Neural cell (in vitro differentiated cells): ENCODE results near the gene SLC10A1. TPM values are rescaled to one million over a fixed set of nuclear protein-coding genes. Genes with fewer than 3 reads are reported as not detected.

Experiments
- H2AFZ ChIP-seq: fragments of 200-600, 300-800 bp; sonication (generic), shearing (Covaris generic); 2 replicates; pipeline ENCODE4 v1.6.0; 2014; ENCODE audit warnings: low read depth, mild to moderate bottlenecking, antibody characterized with exemption, low read length, moderate library complexity
- H3F3A ChIP-seq: fragments of 200-600 bp; shearing (Covaris generic); 2 replicates; pipeline ENCODE4 v1.6.1; 2016; ENCODE audit warnings: mild to moderate bottlenecking, moderate library complexity, mixed read lengths, antibody characterized with exemption, low read length; ENCODE audit not compliant: insufficient read depth, poor library complexity, severe bottlenecking
- H3K27ac ChIP-seq: fragments of 200-600, 300-800 bp; sonication (generic), shearing (Covaris generic); 2 replicates; pipeline ENCODE4 v1.5.1; 2014; ENCODE audit warnings: mild to moderate bottlenecking, low read length, moderate library complexity
- H3K27me3 ChIP-seq: fragments of 300-800, 200-600 bp; sonication (generic), shearing (Covaris generic); 2 replicates; pipeline ENCODE4 v1.6.0; 2014; ENCODE audit warnings: mild to moderate bottlenecking, low read depth, low read length, moderate library complexity; ENCODE audit not compliant: insufficient read depth
- H3K36me3 ChIP-seq: fragments of 300-800, 200-600 bp; sonication (generic), shearing (Covaris generic); 2 replicates; pipeline ENCODE4 v1.5.1; 2014; ENCODE audit warnings: mild to moderate bottlenecking, antibody characterized with exemption, low read length, moderate library complexity; ENCODE audit not compliant: insufficient read depth
- H3K4me2 ChIP-seq: fragments of 300-800, 200-600 bp; sonication (generic), shearing (Covaris generic); 2 replicates; pipeline ENCODE4 v1.6.0; 2014; ENCODE audit warnings: mild to moderate bottlenecking, low read length
- H3K4me3 ChIP-seq: fragments of 300-800, 200-600 bp; sonication (generic), shearing (Covaris generic); 2 replicates; pipeline ENCODE4 v1.5.1; 2014; ENCODE audit warnings: mild to moderate bottlenecking, low read length, moderate library complexity
- H3K79me2 ChIP-seq: fragments of 200-600 bp; shearing (Covaris generic); replicated peaks from 2 replicates; pipeline ENCODE4 v1.6.0; 2014; ENCODE audit warnings: mild to moderate bottlenecking, low read length, moderate library complexity; ENCODE audit not compliant: insufficient read depth
- H3K9ac ChIP-seq: fragments of 300-800, 200-600 bp; sonication (generic), shearing (Covaris generic); 2 replicates; pipeline ENCODE4 v1.6.1; 2016; ENCODE audit warnings: mild to moderate bottlenecking, low read length, mixed read lengths
- H3K9me2 ChIP-seq: fragments of 200-600 bp; shearing (Covaris generic); 2 replicates; pipeline ENCODE4 v1.6.1; 2016; ENCODE audit warnings: mild to moderate bottlenecking, low read length, mixed read lengths; ENCODE audit not compliant: insufficient read depth
- H3K9me3 ChIP-seq: fragments of 200-600, 300-800 bp; sonication (generic), shearing (Covaris generic); 2 replicates; pipeline ENCODE4 v1.6.1; 2016; ENCODE audit warnings: mild to moderate bottlenecking, mixed run types, low read length, moderate library complexity, mixed read lengths
- H4K20me1 ChIP-seq: fragments of 200-600 bp; shearing (Covaris generic); 2 replicates; pipeline ENCODE4 v1.6.1; 2016; ENCODE audit warnings: mild to moderate bottlenecking, mixed run types; ENCODE audit not compliant: insufficient read depth
- CTCF ChIP-seq: fragments of 450-650 bp; IDR thresholded peaks from 2 replicates; pipeline ENCODE4 v1.5.1; 2014; ENCODE audit warnings: antibody characterized with exemption, mild to moderate bottlenecking, moderate library complexity; ENCODE audit not compliant: poor library complexity, severe bottlenecking
- EP300 ChIP-seq: fragments of 450-650 bp; conservative IDR thresholded peaks from 2 replicates; pipeline ENCODE4 v1.6.1; 2014; ENCODE audit warnings: antibody characterized with exemption, mild to moderate bottlenecking, moderate library complexity; ENCODE audit not compliant: poor library complexity, severe bottlenecking
- EZH2 ChIP-seq: fragments of 200-600, 300-800 bp; shearing (Covaris generic), sonication (generic); IDR thresholded peaks from 2 replicates; pipeline ENCODE4 v1.6.1; 2014; ENCODE audit warnings: antibody characterized with exemption, low read length, borderline replicate concordance, mild to moderate bottlenecking; ENCODE audit not compliant: insufficient read depth, poor library complexity, severe bottlenecking
- MXI1 ChIP-seq: fragments of 450-650 bp; conservative IDR thresholded peaks from 2 replicates; pipeline ENCODE4 v1.6.1; 2014; ENCODE audit warnings: antibody characterized with exemption, mild to moderate bottlenecking; ENCODE audit not compliant: poor library complexity, severe bottlenecking
- POLR2AphosphoS5 ChIP-seq: IDR thresholded peaks from 2 replicates; pipeline ENCODE4 v1.6.1; 2012
- RAD21 ChIP-seq: fragments of 450-650 bp; conservative IDR thresholded peaks from 2 replicates; pipeline ENCODE4 v1.6.1; 2014; ENCODE audit warnings: antibody characterized with exemption, mild to moderate bottlenecking, moderate library complexity
- REST ChIP-seq: IDR thresholded peaks from 2 replicates; pipeline ENCODE4 v1.6.1; 2012; ENCODE audit warnings: borderline replicate concordance
- SMC3 ChIP-seq: fragments of 450-650 bp; conservative IDR thresholded peaks from 2 replicates; pipeline ENCODE4 v1.6.1; 2014; ENCODE audit warnings: antibody characterized with exemption, mild to moderate bottlenecking, moderate library complexity; ENCODE audit not compliant: poor library complexity
- TAF1 ChIP-seq: IDR thresholded peaks from 2 replicates; pipeline ENCODE4 v1.6.1; 2012; ENCODE audit warnings: low read depth
- polyA plus RNA-seq: library from polyadenylated mRNA; depleted of rRNA; stranded (reverse); fragments of >200 nt; gene quantifications from 2 replicates; pipeline ENCODE4 v1.2.3, GENCODE V29; 2014

Gene SLC10A1
- polyA plus RNA-seq, 1 donor from 2014 or later: not detected

- Histone ChIP-seq H3K4me2 (no peak overlapping the region), H4K20me1 (no peaks in the 10 kb centered on the region), H3F3A (no peaks in the 10 kb centered on the region), H3K36me3 (peaks cover 31% of the 10 kb centered on the region), H2AFZ (no peak overlapping the region), H3K4me3 (no peak overlapping the region), H3K27me3 (no peaks in the 10 kb centered on the region), H3K9me3 (no peaks in the 10 kb centered on the region), H3K27ac (no peak overlapping the region), H3K79me2 (peaks cover 23% of the 10 kb centered on the region), H3K9ac (no peak overlapping the region), H3K9me2 (no peaks in the 10 kb centered on the region)
- no peak for TF ChIP-seq TAF1
- TF ChIP-seq CTCF: no peak
- TF ChIP-seq MXI1: no peak
- no peak for TF ChIP-seq EZH2
- no peak for TF ChIP-seq RAD21
- TF ChIP-seq EP300: no peak
- no peak for TF ChIP-seq REST
- TF ChIP-seq SMC3: no peak
- TF ChIP-seq POLR2AphosphoS5: no peak
Measured at GRCh38 chr14:69772082-69773017, 24.7 kb downstream of the SLC10A1 start.

- Histone ChIP-seq H2AFZ (no peak overlapping the region), H3F3A (no peaks in the 10 kb centered on the region), H3K36me3 (peaks cover 31% of the 10 kb centered on the region), H3K4me2 (no peak overlapping the region), H3K9me3 (no peaks in the 10 kb centered on the region), H3K27ac (no peak overlapping the region), H3K79me2 (peaks cover 23% of the 10 kb centered on the region), H3K9me2 (no peaks in the 10 kb centered on the region), H3K27me3 (no peaks in the 10 kb centered on the region), H3K4me3 (no peak overlapping the region), H4K20me1 (no peaks in the 10 kb centered on the region), H3K9ac (no peak overlapping the region)
- TF ChIP-seq TAF1 (no peak), REST (no peak), EZH2 (no peak), POLR2AphosphoS5 (no peak), CTCF (no peak), SMC3 (no peak), MXI1 (no peak), RAD21 (no peak), EP300 (no peak)
Measured at GRCh38 chr14:69771136-69771535, 25.9 kb downstream of the SLC10A1 start.
